ENCODE results near the gene LMF2.
"Not testable (repeated sequence)": the region's sequence is repeated elsewhere in the genome, so short reads cannot be mapped to it uniquely, and the experiment has no call there.

The LMF2 gene

DNA sequence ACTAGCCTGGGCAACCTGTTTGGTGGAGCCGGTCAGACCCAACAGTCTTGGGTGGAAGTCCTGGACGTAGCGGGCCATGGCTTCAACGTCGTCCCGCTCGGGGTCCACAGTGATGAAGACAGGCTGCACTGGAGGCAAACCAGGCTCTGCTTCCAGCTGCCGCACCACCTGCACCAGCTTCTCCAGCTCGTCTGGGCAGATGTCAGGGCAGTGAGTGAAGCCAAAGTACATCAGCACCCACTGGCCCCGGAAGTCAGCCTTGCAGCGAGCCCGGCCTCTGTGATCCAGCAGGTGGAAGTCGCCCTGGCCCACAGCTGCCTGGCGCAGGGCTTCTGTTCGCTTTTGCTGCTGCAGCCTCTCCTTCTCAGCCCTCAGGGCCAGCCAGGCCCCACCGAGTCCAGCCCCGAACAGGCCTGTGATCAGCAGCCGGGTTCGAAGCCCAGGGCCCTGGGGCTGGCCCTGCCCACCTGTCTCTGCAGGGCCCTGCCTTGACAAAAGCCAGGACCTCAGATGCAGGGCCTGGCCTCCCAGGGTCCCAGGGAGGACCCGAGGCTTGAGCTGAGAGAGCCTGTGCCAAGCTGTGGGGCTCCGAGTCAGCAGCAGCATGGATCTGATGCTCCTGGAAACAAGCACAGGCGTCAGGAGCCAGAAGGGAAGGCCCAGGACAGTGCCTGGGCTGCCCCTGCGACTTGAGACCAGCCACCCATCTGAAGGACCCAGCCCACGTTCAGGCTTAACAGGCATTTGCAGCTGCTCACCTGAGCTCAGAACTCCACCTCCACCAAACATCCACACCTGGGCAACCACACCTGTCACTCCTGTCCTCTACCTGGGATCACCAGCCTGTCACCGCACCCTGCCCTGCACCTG lies 16.5 kb upstream of the LMF2 start:
- DNase-seq: no peak

DNA sequence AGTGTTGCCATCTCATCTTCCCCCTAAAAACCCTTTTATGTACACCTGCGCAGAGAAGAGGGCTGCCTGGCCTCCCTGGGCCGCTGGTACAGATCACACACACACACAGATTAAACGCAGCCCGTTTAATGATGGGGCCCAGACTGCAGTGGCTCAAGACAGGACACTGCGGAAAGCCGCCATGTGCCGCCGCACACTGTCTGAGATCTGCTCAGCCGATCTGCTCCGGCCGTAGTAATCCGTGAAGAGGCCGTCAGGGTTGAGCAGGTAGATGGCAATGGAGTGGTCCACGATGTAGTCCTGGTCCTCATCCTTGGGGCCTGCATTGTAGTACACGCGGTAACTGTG lies 15.9 kb upstream of the LMF2 start:
- DNase-seq: no peak

DNA sequence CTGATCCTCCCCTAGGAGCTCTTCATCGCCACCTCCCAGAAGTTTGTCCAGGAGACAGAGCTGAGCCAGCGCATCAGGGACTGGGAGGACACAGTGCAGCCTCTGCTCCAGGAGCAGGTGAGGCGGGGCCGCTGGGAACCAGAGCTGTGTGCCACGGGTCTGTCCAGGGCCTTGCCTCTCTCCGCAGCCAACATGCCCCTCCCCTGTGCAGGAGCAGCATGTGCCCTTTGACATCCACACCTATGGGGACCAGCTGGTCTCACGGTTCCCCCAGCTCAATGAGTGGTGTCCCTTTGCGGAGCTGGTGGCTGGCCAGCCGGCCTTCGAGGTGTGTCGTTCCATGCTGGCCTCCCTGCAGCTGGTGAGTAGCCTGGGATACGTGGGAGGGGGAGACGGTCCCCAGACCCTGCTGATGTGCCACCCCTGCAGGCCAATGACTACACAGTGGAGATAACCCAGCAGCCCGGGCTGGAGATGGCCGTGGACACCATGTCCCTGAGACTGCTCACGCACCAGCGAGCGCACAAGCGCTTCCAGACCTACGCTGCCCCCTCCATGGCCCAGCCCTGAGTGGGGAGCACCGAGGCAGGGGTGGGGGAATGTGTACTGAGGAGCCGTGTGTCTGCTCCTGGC lies 15.4 kb upstream of the LMF2 start:
- DNase-seq: no peak

DNA sequence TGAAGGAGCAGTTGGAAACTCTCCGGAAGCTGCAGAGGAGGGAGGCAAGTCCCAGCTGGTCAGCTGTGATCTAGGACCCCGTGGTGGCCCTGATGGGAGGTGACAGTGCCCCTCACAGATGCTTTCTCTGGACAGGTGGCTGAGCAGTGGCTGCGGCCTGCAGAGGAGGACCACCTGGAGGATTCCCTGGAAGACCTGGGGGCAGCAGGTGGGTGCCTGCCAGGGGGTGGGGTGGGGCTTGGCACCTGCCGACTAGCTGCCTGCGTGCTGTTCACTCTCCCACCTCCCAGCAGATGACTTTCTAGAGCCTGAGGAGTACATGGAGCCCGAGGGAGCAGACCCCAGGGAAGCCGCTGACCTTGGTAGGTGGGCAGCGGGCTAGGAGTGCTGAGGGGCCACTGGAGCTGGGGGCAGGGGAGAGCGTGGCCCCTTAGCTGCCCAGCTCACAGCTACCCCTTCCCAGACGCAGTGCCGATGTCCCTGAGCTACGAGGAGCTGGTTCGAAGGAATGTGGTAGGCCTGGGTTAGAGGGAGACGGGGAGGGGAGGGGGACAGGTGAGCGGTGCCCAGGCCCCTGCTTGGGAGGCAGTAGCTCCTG lies 14.8 kb upstream of the LMF2 start:
- DNase-seq: no peak

DNA sequence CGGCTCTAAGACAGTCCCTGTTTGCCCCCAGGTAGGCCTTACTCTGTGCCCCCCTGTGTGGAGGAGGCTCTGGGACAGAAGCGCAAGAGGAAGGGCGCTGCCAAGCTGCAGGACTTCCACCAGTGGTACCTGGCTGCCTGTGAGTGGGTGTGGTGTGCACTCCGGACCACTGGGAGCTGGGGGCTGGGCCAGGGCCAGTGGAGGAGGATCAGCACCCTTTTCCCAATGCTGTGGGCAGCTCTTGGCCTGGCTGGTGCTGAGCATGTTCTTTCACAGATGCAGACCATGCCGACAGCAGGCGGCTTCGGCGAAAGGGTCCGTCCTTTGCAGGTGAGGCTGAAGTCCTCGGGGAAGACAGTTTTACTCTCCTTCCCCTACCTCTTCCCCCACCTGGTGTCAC lies 14.2 kb upstream of the LMF2 start:
- no peak for DNase-seq

DNA sequence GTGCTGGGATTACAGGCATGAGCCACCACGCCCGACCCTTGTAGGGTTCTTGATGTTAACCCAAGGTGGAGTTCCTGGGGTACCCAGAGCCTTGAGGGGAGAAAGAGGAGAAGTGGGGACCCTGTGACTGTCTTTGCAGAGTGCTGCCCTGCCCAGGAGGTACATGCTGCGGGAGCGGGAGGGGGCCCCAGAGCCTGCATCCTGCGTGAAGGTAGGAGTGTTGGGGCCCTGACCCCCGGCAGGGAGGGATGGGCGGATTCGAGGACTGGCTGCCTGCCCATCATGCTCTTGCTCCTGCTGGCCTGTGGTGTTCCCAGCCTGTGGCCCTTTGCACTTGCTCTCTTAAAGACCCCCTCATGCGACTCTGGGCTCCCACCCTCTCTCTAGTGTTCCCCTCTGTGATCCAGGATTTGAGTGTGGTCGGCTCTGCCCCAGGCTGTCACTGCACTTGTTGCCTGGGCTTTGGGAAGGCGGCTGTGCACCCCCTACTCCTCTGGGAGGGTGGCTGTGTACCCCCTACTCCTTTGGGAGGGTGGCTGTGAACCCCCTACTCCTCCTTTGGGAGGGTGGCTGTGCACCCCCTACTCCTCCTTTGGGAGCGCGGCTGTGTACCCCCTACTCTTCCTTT lies 13.4 kb upstream of the LMF2 start:
- DNase-seq: no peak

DNA sequence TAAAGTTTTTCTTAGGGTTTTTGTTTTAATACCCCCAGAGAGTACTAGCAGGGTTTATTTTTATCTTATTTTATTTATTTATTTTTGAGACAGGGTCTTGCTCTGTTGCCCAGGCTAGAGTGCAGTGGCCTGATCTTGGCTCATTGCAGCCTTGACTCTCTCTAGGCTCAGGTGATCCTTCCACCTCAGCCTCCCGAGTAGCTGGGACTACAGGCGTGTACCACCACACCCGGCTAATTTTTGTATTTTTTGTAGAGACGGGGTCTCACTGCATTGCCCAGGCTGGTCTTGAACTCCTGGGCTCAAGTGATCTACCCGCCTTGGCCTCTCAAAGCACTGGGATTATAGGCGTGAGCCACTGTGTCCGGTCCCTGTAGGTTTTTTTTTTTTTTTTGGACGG lies 12.7 kb upstream of the LMF2 start:
- not testable (repeated sequence) for DNase-seq

DNA sequence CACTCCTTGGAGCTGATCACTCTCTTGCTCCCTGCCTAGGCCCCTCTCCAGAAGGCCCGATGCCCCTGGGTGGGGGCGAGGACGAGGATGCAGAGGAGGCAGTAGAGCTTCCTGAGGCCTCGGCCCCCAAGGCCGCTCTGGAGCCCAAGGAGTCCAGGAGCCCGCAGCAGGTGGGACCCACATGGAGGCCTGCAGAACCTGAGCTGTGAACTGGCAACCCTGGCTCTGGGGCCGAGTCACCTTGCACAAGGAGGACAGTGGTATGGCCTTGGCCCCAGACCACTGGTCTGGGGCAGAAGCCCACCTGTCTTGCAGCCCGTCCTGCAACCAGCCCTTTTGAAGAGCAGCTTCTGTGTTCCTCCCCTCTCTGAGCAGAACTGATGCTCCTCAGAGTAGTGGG lies 11.6 kb upstream of the LMF2 start:
- DNase-seq: no peak

DNA sequence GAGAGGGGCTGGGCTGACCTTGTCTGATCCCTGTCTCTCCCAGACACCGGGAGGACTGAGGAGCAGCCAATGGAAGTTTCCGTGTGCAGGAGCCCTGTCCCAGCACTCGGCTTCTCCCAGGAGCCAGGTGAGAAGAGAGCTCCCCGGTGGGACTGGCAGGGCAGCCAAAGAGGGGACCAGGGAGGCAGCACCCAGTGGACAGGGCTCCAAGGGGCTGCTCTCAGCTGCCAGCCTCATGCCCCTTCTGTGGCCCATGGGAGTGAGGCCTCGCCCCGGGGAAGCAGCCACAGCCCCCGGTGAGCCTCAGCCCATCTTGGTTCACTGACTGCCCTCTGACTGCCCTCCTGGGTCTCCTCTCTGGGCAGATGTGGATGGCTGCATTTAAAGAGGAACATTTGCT lies 11.1 kb upstream of the LMF2 start:
- DNase-seq: no peak

DNA sequence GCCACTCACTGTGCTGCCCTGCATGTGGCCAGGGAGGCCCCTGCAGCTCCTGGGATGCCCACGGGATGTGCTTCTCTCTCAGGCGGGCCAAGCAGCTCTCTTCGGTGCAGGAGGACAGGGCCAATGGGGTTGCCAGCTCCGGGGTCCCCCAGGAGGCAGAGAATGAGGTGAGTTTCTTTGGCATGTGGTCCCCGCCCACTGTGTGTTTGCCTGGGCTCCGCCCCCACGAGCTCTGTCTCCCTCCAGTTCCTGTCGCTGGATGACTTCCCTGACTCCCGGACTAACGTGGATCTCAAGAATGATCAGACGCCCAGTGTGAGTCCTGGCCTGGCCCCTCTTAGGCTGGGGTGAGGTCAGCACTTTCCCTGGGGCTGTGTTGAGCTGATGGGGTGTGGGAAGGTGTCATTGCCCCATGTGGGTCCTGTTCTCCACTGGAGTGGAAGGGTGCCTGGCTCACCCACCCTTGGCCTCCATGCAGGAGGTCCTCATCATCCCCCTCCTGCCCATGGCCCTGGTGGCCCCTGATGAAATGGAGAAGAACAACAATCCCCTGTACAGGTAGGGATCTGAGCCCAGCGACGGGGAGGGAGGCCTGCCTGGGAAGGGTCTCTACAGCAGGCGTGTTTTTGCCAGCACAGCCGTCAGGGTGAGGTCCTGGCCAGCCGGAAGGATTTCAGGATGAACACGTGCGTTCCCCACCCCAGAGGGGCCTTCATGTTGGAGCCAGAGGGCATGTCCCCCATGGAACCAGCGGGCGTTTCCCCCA lies 10.2 kb upstream of the LMF2 start:
- DNase-seq: no peak

DNA sequence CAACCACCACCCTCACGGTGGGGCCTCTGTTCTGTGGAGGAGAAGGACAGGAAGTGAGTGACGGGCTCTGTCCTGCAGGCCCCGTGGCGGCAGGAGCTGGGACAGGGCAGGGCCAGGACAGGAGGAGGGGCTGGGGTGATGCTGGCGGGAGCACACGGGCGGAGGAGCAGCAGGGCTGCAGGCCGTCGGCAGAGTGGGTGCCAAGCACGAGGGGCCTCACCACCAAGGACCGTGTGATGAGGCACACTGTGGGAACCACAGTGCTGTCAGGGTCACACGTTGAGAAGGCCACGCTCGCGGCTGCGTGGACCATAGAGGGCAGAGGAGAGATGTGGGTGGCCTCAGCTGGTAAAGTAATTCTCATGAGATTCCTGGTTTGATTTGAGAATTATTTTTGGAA lies 9.4 kb upstream of the LMF2 start:
- no peak for DNase-seq

DNA sequence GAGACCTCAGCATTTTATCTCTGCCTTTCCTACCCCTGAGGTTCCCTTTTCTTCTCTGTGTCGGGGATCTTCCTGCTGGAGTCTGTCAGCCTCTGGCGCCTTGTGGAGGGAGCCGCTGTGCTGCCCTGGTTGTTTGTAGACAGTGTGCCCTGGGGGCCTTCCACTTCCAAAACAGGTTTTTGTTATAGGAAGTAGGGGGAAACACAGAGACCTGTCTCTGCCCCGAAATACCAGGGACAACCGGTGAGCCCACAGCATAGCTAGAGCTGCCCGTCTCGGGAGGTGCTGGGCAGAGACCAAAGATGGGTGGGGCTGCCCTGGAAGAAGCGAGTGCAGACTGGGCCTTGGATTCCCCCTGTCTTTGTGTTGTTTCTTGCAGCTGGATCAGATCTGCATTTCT lies 8.6 kb upstream of the LMF2 start:
- no peak for DNase-seq

DNA sequence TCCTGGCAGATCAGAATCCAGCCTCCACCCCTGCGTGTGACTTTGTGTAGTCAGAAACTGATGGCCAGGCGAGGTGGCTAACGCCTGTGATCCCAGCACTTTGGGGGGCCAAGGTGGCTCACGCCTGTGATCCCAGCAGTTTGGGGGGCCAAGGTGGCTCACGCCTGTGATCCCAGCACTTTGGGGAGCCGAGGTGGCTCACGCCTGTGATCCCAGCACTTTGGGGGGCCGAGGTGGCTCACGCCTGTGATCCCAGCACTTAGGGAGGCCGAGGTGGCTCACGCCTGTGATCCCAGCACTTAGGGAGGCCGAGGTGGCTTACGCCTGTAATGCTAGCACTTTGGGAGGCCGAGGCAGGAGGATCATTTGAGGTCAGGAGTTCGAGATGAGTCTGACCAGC lies 5.7 kb upstream of the LMF2 start:
- no peak for DNase-seq

DNA sequence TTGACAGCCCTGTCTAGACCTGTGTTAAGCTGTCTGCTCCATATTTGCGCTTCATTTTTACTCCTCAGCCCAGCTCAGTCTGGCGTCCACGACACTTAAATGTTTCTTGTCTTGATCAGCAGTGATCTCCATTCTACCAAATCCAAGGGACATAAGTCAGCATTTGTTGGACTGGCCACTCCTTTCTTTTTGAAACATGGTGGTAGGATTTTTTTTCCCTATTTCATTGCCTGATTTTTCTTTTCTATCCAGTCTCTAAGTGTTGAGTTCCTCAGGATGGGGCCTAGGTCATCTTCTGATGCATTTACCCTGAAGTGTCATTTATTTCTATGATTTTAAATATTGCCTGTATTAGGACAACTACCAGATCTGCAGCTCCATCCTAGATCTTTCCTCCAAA lies 1.4 kb upstream of the LMF2 start:
- no peak for DNase-seq

DNA sequence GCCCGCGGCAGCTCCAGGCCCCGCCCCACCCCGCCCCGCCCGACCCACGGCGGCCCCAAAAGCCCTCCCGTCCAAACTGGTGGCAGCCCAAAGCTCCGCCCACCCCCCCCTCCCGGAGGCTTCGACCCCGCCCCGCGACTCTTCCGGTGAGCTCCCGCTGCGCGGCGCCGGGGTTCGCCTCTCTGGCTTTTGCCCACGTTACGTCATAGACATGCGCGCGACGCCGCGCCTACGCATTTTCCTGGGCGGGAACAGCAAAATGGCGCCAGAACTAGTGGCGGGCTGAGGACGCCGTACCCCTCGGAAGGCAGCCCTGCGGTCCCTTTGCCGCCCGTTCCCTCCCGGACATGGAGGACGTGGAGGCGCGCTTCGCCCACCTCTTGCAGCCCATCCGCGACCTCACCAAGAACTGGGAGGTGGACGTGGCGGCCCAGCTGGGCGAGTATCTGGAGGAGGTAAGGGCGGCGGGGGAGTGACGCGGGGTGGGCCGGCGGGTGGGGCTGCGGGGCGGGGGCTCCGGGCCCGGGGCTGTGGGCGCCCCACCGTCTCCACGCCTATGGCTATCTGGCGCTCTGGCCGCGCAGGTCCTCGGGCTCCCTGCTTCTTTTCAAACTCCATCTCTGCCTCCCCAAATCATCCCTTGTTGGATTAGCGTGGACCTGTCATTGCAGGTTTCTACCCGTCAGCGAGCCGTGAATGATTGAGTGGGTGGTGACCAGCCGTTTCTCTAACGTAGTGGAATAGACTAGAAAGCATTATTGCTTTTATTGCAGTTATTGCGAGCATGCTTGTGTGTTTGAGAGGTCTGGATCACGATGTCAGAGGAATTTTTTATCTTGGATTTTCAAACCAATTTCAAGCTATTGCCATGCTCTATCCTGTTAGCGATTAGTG lies 736 bp upstream of the LMF2 start, which contains the start of gene NCAPH2:
NCAPH2 (plus strand) TSS at position 234 of the 894 bp plus-strand sequence; CDS start at position 348, 114 bp downstream.
- peak; percentile 98 for DNase-seq

DNA sequence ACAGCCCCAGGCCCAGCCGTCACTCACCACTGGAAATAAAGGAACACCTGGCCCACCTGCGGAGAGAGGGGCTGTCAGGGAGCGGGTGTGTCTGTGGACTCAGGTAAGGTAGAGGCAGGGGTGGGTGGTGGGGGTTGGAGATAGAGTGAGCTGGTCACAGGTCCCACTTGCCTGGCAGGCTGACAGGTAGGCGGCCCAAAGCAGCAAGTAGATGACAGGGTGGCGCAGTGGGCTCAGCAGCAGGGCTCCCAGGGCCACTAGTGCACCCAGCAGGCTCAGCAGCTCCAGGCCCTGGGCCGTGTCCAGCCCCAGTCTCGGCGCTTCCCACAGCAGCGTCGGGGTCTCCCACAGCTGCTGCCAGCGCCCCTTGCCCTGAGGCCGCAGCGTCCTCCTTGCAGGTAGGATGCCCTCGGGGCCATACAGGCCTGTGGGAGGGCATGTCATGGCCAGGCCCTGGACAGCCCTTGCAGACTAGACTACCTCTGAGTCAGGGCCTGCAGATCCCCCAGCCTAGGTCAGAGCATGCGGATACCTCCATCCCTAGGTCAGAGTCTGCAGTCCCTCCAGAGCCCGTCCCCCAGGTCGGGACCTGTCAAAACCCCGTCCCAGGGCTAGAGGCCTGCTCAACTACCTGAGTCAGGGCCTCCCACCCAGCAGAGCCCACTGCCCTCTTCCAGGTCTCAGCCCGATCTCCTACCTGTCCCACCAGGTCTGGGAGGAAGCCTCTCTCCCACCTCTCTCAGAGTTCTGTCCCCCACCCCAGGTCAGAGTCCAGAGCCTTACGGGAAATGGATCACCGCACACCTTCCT lies 686 bp downstream of the LMF2 start:
- no peak for DNase-seq

DNA sequence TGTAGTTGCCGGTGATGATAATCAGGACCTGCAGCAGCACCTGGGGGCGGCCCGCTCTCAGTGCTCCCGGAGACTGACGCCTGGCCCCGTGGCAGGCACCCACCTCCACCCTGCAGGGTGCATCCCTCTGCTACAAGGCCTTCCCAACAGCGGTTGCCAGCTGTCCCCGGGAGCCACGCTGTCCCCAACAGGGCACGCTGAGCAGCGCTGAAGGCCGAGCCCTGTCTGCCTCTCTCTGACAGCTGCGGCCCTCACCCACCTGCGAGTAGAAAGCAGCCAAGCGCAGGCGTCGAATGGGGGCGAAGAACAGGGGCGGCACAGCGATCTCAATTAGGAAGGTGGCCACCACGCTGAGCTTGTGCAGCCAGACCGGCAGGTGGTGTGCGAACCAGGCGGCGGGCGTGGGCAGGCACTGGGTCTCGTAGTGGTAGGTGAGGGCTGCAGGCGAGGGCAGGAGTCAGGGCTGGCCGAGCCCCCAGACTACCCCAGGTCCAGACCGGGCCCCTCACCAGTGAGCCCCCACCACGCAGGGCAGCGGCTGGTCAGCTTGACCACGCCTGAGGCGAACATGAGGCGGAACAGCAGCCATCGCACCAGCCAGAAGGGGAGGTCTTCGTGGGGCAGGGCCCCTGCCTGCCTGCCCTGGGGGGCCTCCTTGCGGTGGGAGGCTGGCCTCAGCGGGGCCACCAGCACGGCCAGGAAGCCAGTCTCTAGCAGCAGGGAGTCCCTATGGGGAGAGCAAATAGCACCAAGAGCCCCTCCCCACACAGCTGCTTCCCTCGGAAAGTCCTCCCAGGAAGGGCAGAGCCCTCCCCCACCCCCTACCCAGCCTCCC lies 1.5 kb downstream of the LMF2 start:
- no peak for DNase-seq

DNA sequence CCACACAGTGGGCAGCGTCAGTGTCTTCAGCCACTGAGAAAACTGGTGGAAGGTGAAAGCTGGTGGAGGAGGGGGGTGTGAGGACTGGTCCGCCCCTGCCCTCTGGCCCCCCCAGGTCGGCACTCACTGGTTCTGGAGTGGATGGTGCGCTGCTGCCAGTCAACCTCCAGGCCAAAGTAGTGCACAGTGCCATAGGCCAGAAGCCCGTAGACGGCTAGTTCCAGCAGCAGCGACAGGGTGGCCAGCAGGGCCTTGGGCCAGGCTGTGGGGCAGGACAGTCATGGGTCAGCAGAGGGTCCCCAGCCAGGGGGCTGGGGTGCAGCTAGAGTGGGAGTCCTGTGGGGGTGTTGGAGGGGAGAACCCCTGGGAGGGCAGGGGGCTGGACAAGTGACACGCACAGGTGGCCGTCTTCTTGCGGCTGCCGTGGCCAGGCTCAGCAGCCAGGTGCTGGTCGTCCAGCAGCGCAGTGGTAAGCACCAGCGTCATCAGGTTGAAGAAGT lies 2.2 kb downstream of the LMF2 start:
- DNase-seq: no peak

DNA sequence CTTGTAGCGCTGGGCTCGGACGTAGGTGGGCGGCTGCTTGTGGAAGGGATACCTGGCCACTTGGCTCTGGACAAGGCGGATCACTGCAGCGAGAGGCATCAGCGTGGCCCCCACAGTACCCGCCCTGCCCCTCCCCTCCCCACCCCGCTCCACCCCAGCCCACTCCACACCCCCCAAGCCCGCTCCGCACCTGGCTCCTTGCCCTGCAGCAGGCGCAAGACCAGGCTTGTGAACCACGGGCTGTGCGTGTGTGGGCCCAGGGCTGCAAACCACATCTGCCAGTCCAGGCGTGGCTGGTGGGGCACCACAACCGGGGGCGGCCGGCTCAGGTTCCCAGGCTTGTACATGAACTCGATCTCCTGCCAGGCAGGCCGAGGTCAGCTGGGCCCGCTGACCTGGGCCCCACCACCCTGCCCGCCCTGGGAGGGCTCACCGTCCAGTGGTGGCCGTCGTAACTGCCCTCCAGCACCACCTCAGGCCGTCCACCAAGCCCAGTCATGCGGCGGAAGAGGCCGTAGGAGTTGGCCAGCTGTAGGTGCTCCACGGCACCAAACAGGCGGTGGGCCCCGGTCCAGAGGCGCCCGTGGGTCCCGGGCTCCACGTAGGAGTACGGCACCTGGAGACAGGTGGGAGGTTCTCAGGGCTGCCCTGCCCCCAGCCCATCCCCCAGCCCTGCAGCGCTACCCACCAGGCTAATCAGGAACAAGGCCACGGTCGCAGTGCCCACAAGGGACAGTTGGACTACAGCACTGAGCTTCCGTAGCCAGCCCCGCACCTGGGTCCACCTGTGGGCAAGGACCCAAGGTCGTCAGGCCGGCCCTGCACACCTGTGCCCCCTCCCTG lies 2.9 kb downstream of the LMF2 start:
- no peak for DNase-seq
